ENCODE data around the gene HSFX4. TPM values are rescaled to one million over a fixed set of nuclear protein-coding genes. Genes with fewer than 3 reads are reported as not detected.
A peak's percentile ranks its signal among the peaks of the same experiment; 100 is the strongest.

Gene HSFX4
- total and polyA plus RNA-seq, 2 of the 13 experiments (the other 11 are each of a cell fraction or from before 2014, with no cell fraction given): not detected

DNA sequence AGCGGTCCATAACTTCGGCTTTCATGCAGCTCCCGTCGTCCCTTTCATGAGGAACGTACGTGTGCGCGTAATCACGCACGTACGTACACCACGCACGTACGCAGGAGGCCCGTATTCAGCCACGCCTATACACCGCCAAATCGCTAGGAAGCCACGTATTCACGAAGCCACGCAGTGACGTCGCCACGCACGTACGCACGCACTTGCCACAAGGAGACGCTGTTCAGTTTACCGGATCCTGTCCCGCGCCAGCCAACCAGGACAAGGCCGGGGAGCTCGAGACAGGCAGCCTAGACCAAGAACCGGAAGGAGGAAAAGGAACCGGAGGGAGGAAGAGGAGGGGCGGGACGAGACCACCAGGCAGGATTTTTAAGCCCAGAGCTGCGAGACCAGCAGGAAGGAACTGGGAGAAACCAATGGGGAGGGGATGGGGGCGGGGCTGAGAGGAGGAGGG is 9.1 kb downstream of the HSFX4 start, which contains the start of gene EOLA2 (continued):
- TF ChIP-seq, protein P1, sequence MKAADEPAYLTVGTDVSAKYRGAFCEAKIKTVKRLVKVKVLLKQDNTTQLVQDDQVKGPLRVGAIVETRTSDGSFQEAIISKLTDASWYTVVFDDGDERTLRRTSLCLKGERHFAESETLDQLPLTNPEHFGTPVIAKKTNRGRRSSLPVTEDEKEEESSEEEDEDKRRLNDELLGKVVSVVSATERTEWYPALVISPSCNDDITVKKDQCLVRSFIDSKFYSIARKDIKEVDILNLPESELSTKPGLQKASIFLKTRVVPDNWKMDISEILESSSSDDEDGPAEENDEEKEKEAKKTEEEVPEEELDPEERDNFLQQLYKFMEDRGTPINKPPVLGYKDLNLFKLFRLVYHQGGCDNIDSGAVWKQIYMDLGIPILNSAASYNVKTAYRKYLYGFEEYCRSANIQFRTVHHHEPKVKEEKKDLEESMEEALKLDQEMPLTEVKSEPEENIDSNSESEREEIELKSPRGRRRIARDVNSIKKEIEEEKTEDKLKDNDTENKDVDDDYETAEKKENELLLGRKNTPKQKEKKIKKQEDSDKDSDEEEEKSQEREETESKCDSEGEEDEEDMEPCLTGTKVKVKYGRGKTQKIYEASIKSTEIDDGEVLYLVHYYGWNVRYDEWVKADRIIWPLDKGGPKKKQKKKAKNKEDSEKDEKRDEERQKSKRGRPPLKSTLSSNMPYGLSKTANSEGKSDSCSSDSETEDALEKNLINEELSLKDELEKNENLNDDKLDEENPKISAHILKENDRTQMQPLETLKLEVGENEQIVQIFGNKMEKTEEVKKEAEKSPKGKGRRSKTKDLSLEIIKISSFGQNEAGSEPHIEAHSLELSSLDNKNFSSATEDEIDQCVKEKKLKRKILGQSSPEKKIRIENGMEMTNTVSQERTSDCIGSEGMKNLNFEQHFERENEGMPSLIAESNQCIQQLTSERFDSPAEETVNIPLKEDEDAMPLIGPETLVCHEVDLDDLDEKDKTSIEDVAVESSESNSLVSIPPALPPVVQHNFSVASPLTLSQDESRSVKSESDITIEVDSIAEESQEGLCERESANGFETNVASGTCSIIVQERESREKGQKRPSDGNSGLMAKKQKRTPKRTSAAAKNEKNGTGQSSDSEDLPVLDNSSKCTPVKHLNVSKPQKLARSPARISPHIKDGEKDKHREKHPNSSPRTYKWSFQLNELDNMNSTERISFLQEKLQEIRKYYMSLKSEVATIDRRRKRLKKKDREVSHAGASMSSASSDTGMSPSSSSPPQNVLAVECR (CRISPR knock-in tag; IDR thresholded peaks at IDR 0.05; ENCODE audit: borderline replicate concordance): peak; percentile 88; the same call in 1 of the 2 replicates
- TF ChIP-seq MXD4 (CRISPR knock-in tag; IDR thresholded peaks at IDR 0.05) (no peak), BHLHE40 (IDR thresholded peaks at IDR 0.05; ENCODE audit: low read length) (no peak; the same call in 1 of the 2 replicates), ZNF234 (CRISPR knock-in tag; conservative IDR thresholded peaks at IDR 0.05) (no peak), YEATS2 (CRISPR knock-in tag; IDR thresholded peaks at IDR 0.05; ENCODE audit: borderline replicate concordance) (peak; percentile 98), NCOR1 (IDR thresholded peaks at IDR 0.05; ENCODE audit: borderline replicate concordance, low read length) (no peak), TGIF2 (CRISPR knock-in tag; IDR thresholded peaks at IDR 0.05) (peak; percentile 29; the same call in 1 of the 2 replicates), ZNF510 (CRISPR knock-in tag; IDR thresholded peaks at IDR 0.05; ENCODE audit: low read depth) (no peak), DNMT1 (CRISPR knock-in tag; IDR thresholded peaks at IDR 0.05) (no peak), MAFK (conservative IDR thresholded peaks at IDR 0.05 in 1 of 2, IDR thresholded peaks at IDR 0.05 in 1 of 2; ENCODE audit: low read length in 2 of 2) (no peak), IRX3 (CRISPR knock-in tag; IDR thresholded peaks at IDR 0.05; ENCODE audit: borderline replicate concordance, low read depth) (no peak), RXRB (CRISPR knock-in tag; IDR thresholded peaks at IDR 0.05; ENCODE audit: borderline replicate concordance) (peak; percentile 12; the same call in 1 of the 2 replicates), ZNF547 (CRISPR knock-in tag; IDR thresholded peaks at IDR 0.05) (no peak)
- TF ChIP-seq, protein P2, sequence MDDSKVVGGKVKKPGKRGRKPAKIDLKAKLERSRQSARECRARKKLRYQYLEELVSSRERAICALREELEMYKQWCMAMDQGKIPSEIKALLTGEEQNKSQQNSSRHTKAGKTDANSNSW (CRISPR knock-in tag; IDR thresholded peaks at IDR 0.05; ENCODE audit: borderline replicate concordance): no peak
- TF ChIP-seq, protein P3, sequence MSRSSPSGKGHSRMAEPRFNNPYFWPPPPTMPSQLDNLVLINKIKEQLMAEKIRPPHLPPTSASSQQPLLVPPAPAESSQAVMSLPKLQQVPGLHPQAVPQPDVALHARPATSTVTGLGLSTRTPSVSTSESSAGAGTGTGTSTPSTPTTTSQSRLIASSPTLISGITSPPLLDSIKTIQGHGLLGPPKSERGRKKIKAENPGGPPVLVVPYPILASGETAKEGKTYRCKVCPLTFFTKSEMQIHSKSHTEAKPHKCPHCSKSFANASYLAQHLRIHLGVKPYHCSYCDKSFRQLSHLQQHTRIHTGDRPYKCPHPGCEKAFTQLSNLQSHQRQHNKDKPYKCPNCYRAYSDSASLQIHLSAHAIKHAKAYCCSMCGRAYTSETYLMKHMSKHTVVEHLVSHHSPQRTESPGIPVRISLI (CRISPR knock-in tag; IDR thresholded peaks at IDR 0.05; ENCODE audit: borderline replicate concordance): no peak
- TF ChIP-seq, protein P4, sequence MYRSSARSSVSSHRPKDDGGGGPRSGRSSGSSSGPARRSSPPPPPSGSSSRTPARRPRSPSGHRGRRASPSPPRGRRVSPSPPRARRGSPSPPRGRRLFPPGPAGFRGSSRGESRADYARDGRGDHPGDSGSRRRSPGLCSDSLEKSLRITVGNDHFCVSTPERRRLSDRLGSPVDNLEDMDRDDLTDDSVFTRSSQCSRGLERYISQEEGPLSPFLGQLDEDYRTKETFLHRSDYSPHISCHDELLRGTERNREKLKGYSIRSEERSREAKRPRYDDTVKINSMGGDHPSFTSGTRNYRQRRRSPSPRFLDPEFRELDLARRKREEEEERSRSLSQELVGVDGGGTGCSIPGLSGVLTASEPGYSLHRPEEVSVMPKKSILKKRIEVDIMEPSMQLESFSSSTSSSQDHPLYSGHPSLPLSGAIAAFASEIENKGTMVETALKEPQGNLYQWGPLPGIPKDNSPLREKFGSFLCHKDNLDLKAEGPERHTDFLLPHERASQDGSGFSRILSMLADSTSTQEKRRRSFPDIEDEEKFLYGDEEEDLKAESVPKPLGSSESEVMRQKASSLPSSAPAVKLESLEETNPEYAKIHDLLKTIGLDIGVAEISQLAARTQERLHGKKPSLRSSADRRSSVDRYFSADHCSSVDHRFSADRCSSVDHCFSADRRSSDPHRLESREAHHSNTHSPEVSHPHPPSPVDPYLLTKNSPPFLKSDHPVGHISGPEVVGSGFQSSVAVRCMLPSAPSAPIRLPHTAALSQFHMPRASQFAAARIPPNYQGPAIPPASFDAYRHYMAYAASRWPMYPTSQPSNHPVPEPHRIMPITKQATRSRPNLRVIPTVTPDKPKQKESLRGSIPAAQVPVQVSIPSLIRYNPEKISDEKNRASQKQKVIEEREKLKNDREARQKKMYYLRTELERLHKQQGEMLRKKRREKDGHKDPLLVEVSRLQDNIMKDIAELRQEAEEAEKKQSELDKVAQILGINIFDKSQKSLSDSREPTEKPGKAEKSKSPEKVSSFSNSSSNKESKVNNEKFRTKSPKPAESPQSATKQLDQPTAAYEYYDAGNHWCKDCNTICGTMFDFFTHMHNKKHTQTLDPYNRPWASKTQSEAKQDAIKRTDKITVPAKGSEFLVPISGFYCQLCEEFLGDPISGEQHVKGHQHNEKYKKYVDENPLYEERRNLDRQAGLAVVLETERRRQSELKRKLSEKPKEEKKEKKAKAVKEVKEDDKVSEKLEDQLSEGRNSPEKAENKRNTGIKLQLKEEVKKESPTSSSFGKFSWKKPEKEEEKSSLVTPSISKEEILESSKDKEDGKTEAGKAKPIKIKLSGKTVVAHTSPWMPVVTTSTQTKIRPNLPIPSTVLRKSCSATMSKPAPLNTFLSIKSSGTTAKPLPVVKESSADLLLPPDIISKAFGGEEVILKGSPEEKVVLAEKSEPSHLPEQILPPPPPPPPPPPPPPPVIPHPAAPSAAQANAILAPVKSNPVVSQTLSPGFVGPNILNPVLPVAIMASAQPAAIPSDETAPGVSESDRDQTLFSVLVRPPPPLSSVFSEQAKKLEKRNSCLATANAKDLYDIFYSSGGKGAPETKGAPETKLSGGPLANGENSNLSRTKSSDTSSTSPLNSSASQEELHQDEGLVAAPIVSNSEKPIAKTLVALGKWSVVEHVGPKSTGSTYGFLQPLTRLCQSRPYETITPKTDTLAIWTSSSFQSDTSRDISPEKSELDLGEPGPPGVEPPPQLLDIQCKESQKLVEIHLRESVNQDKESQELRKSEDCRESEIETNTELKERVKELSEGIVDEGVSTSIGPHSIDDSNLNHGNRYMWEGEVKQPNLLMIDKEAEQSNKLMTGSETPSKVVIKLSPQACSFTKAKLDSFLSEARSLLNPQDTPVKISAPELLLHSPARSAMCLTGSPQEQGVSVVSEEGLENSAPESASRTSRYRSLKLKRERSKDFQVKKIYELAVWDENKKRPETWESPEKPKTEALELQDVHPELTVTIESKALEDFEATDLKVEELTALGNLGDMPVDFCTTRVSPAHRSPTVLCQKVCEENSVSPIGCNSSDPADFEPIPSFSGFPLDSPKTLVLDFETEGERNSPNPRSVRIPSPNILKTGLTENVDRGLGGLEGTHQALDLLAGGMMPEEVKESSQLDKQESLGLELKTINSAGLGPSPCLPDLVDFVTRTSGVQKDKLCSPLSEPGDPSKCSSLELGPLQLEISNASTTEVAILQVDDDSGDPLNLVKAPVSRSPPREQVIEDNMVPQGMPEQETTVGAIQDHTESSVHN (CRISPR knock-in tag; IDR thresholded peaks at IDR 0.05): no peak

Data from HepG2 (cell line).